Type B pancreatic cell (in vitro differentiated cells): Measurements from ENCODE around the gene TRPV3. TPM values are rescaled to one million over a fixed set of nuclear protein-coding genes. Genes with fewer than 3 reads are reported as not detected.

ENCODE experiments used
- DNase-seq: peaks from one replicate; pipeline ENCODE4 v3.0.0; 2021; ENCODE audit warnings: mixed read lengths; ENCODE audit not compliant: unreplicated experiment; ENCODE audit errors: extremely low spot score
- H3K27ac Mint-ChIP-seq: 2 replicates; pipeline ENCODE4 v1.8.0; 2021; ENCODE audit warnings: mild to moderate bottlenecking, mixed read lengths
- H3K27me3 Mint-ChIP-seq: 2 replicates; pipeline ENCODE4 v1.8.0; 2021; ENCODE audit warnings: mixed read lengths
- H3K36me3 Mint-ChIP-seq: 2 replicates; pipeline ENCODE4 v1.8.0; 2021; ENCODE audit warnings: mixed read lengths
- H3K4me1 Mint-ChIP-seq: one replicate; pipeline ENCODE4 v1.8.0; 2021; ENCODE audit warnings: mixed read lengths; ENCODE audit not compliant: unreplicated experiment
- H3K4me3 Mint-ChIP-seq: 2 replicates; pipeline ENCODE4 v1.8.0; 2021; ENCODE audit warnings: mild to moderate bottlenecking, mixed read lengths
- H3K9me3 Mint-ChIP-seq: 2 replicates; pipeline ENCODE4 v1.8.0; 2021; ENCODE audit warnings: mixed read lengths
- CTCF ChIP-seq: fragments of 200-600 bp; sonication (generic); conservative IDR thresholded peaks from 2 replicates; pipeline ENCODE4 v1.5.0; 2021; ENCODE audit warnings: antibody characterized with exemption, mild to moderate bottlenecking
- total RNA-seq: library from RNA; stranded (reverse); gene quantifications from 2 replicates; pipeline ENCODE4 v1.2.1, GENCODE V29; 2021; ENCODE audit warnings: low replicate concordance

Gene TRPV3
- total RNA-seq, 1 donor from 2014 or later = 2.3 TPM

- Mint-ChIP-seq H3K9me3 (no peaks in the 10 kb centered on the region), H3K36me3 (no peaks in the 10 kb centered on the region), H3K27ac (peak overlapping the region; percentile 55), H3K27me3 (no peaks in the 10 kb centered on the region), H3K4me3 (no peak overlapping the region), H3K4me1 (peaks cover 14% of the 10 kb centered on the region)
- no peak for TF ChIP-seq CTCF
- DNase-seq = no peak
Measured at GRCh38 chr17:3512505-3513171, 45.0 kb downstream of the TRPV3 start.

GRCh38 chr17:3511852-3512504 is 45.6 kb downstream of the TRPV3 start:
- Mint-ChIP-seq H3K4me1 (peaks cover 14% of the 10 kb centered on the region), H3K4me3 (no peak overlapping the region), H3K9me3 (no peaks in the 10 kb centered on the region), H3K36me3 (no peaks in the 10 kb centered on the region), H3K27ac (no peak overlapping the region), H3K27me3 (no peaks in the 10 kb centered on the region)
- no peak for TF ChIP-seq CTCF
- DNase-seq = no peak

- Mint-ChIP-seq H3K4me3 (no peak overlapping the region), H3K27ac (no peak overlapping the region), H3K9me3 (no peaks in the 10 kb centered on the region), H3K36me3 (no peaks in the 10 kb centered on the region), H3K27me3 (no peaks in the 10 kb centered on the region), H3K4me1 (peaks cover 14% of the 10 kb centered on the region)
- no peak for DNase-seq
- no peak for TF ChIP-seq CTCF
Measured at GRCh38 chr17:3510090-3510489, 47.5 kb downstream of the TRPV3 start.

GRCh38 chr17:3507869-3508268 is 49.7 kb downstream of the TRPV3 start:
- Mint-ChIP-seq H3K4me3 (no peak overlapping the region), H3K9me3 (no peaks in the 10 kb centered on the region), H3K36me3 (no peaks in the 10 kb centered on the region), H3K4me1 (peaks cover 9% of the 10 kb centered on the region), H3K27ac (no peak overlapping the region), H3K27me3 (no peaks in the 10 kb centered on the region)
- no peak for DNase-seq
- TF ChIP-seq CTCF = no peak

GRCh38 chr17:3507071-3507470 is 50.5 kb downstream of the TRPV3 start:
- no peak for DNase-seq
- H3K27me3 Mint-ChIP-seq = no peaks in the 10 kb centered on the region
- TF ChIP-seq CTCF = no peak
- no peaks in the 10 kb centered on the region for H3K9me3 Mint-ChIP-seq
- no peak overlapping the region for H3K27ac Mint-ChIP-seq
- no peaks in the 10 kb centered on the region for H3K36me3 Mint-ChIP-seq
- H3K4me1 Mint-ChIP-seq = peaks cover 1% of the 10 kb centered on the region
- H3K4me3 Mint-ChIP-seq = no peak overlapping the region
